ENCODE measurements around the gene SDHA. TPM values are rescaled to one million over a fixed set of nuclear protein-coding genes. Genes with fewer than 3 reads are reported as not detected.

Gene SDHA
- total and polyA plus RNA-seq, 2 of the 8 experiments (the other 6 are each of a cell fraction or from before 2014, with no cell fraction given), result 59.7 to 87.3 TPM

GRCh38 chr5:184471-184870 lies 33.6 kb upstream of the SDHA start:
- H2AFZ ChIP-seq (ENCODE audit: low read length), result no peak overlapping the region
- H3K4me1 ChIP-seq (replicated peaks in 1 of 4; ENCODE audit: control insufficient read depth in 3 of 4, insufficient read depth in 4 of 4, low read length in 3 of 4), result peaks cover 0 to 12% (median 8%) of the 10 kb centered on the region in 4 experiments; a peak in 5 of 7 replicates
- H2BK20ac ChIP-seq (ENCODE audit: low read length), result no peak overlapping the region
- no peak overlapping the region for H3K23ac ChIP-seq (ENCODE audit: insufficient read length)
- H4K5ac ChIP-seq (ENCODE audit: insufficient read length, low read depth, low read length), result no peak overlapping the region
- ChIA-PET POLR2A (ENCODE audit: partially characterized antibody) (no interaction called here), CTCF (ENCODE audit: partially characterized antibody) (interaction anchor here (1.6 kb wide), 1 partner anchor 9 kb away, joined by 5 read pairs; no protein-coding TSS in a partner anchor)
- no peaks in the 10 kb centered on the region for H3K23me2 ChIP-seq (ENCODE audit: low read depth, low read length)
- FAIRE-seq (no peak), DNase-seq (ENCODE audit: low read depth in 1 of 2, low spot score in 2 of 2) (no peak)
- no peak overlapping the region for H3K4me3 ChIP-seq (ENCODE audit: extremely low read depth in 1 of 4, insufficient read depth in 2 of 4, low read depth in 3 of 4, low read length in 4 of 4)
- no peak overlapping the region for H4K91ac ChIP-seq (replicated peaks; ENCODE audit: insufficient read length, low read length)
- no peak overlapping the region for H3K27ac ChIP-seq (ENCODE audit: low read depth, low read length)
- H2BK15ac ChIP-seq (ENCODE audit: low read length), result no peak overlapping the region
- no peaks in the 10 kb centered on the region for H3K79me2 ChIP-seq (ENCODE audit: control insufficient read depth in 1 of 2, insufficient read depth in 2 of 2, low read length in 2 of 2)
- WGBS, 2 experiments (ENCODE audit: extremely low coverage in 1 of 2, insufficient coverage in 1 of 2, insufficient read length in 1 of 2, insufficient replicate concordance in 2 of 2, low coverage in 1 of 2, low lambda C conversion rate in 2 of 2, missing lambda C conversion rate in 1 of 2), result 89% methylated on average over 7 of the region's 7 CpGs; no CpG with 5 or more reads in 1 of the 2 experiments
- peaks cover 3 to 14% of the 10 kb centered on the region in 2 experiments for H4K20me1 ChIP-seq (replicated peaks in 1 of 2; ENCODE audit: control insufficient read depth in 1 of 2, insufficient read depth in 2 of 2, low read length in 2 of 2)
- H3K36me3 ChIP-seq (ENCODE audit: control insufficient read depth in 2 of 4, insufficient read depth in 4 of 4, low read length in 3 of 4), result peaks cover 9 to 26% (median 13%) of the 10 kb centered on the region in 4 experiments; a peak in 6 of 8 replicates
- H3K56ac ChIP-seq (replicated peaks; ENCODE audit: insufficient read length, low read depth, low read length), result no peak overlapping the region
- H3K14ac ChIP-seq (ENCODE audit: insufficient read length), result no peak overlapping the region
- no peak overlapping the region for H3K4me2 ChIP-seq (ENCODE audit: insufficient read depth in 1 of 2, low read depth in 2 of 2, low read length in 2 of 2)
- H2BK120ac ChIP-seq (replicated peaks; ENCODE audit: low read depth, low read length), result no peak overlapping the region
- no peaks in the 10 kb centered on the region for H3K27me3 ChIP-seq (replicated peaks in 1 of 4; ENCODE audit: control insufficient read depth in 3 of 4, extremely low read depth in 1 of 4, insufficient read depth in 3 of 4, low read length in 3 of 4)
- no peak overlapping the region for H2AK5ac ChIP-seq (ENCODE audit: low read depth, low read length)
- no peaks in the 10 kb centered on the region for H3K9me3 ChIP-seq (ENCODE audit: insufficient read depth in 2 of 2, low read depth in 1 of 2, low read length in 1 of 2)
- H3K79me1 ChIP-seq (ENCODE audit: low read depth, low read length), result no peaks in the 10 kb centered on the region; the same call in 1 of the 2 replicates
- H3K4ac ChIP-seq (replicated peaks; ENCODE audit: insufficient read length, low read depth, low read length), result no peak overlapping the region
- H4K8ac ChIP-seq (ENCODE audit: extremely low read depth, insufficient read depth, low read length), result no peak overlapping the region
- no peak overlapping the region for H3K18ac ChIP-seq (ENCODE audit: extremely low read depth, low read length)
- no peak overlapping the region for H3K9ac ChIP-seq (replicated peaks in 1 of 4; ENCODE audit: extremely low read depth in 1 of 4, low read depth in 3 of 4, low read length in 3 of 4)
- H2BK12ac ChIP-seq (ENCODE audit: low read depth, low read length), result no peak overlapping the region
- H2BK5ac ChIP-seq (ENCODE audit: low read depth, low read length), result no peak overlapping the region
- TF ChIP-seq NRF1 (IDR thresholded peaks at IDR 0.05; ENCODE audit: low read depth, low read length), result no peak
- no peak for TF ChIP-seq RBBP5 (IDR thresholded peaks at IDR 0.05; ENCODE audit: borderline replicate concordance, low read depth, low read length)
- TF ChIP-seq TEAD4 (IDR thresholded peaks at IDR 0.05; ENCODE audit: low read depth, low read length), result no peak
- TF ChIP-seq, protein P1, sequence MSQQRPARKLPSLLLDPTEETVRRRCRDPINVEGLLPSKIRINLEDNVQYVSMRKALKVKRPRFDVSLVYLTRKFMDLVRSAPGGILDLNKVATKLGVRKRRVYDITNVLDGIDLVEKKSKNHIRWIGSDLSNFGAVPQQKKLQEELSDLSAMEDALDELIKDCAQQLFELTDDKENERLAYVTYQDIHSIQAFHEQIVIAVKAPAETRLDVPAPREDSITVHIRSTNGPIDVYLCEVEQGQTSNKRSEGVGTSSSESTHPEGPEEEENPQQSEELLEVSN (IDR thresholded peaks at IDR 0.05), result no peak
- TF ChIP-seq RAD21 (IDR thresholded peaks at IDR 0.05 in 1 of 2, conservative IDR thresholded peaks at IDR 0.05 in 1 of 2; ENCODE audit: low read depth in 2 of 2, low read length in 2 of 2), result no peak
- TF ChIP-seq CBX8 (IDR thresholded peaks at IDR 0.05; ENCODE audit: borderline replicate concordance, low read depth, low read length), result no peak
- TF ChIP-seq SAP30 (IDR thresholded peaks at IDR 0.05; ENCODE audit: insufficient read depth, insufficient replicate concordance, low read length), result no peak
- no peak for TF ChIP-seq HDAC2 (IDR thresholded peaks at IDR 0.05; ENCODE audit: borderline replicate concordance in 1 of 2, low read depth in 2 of 2, low read length in 2 of 2)
- TF ChIP-seq SUZ12 (IDR thresholded peaks at IDR 0.05; ENCODE audit: low read length), result no peak
- no peak for TF ChIP-seq JUND (IDR thresholded peaks at IDR 0.05; ENCODE audit: low read length)
- TF ChIP-seq RXRA (IDR thresholded peaks at IDR 0.05; ENCODE audit: insufficient read depth, low read depth, low read length), result no peak
- no peak for TF ChIP-seq GABPA (IDR thresholded peaks at IDR 0.05; ENCODE audit: borderline replicate concordance, insufficient read depth, low read length)
